Measurements from ENCODE around the gene APOE.
"Not testable (repeated sequence)": the region's sequence is repeated elsewhere in the genome, so short reads cannot be mapped to it uniquely, and the experiment has no call there.

Gene APOE

GRCh38 chr19:44926245-44927077 is 20.9 kb downstream of the APOE start:
- H2BK15ac ChIP-seq (ENCODE audit: low read length); H3K9ac ChIP-seq (ENCODE audit: low read depth, low read length, poor library complexity); H3K27ac ChIP-seq (replicated peaks; ENCODE audit: low read length); H2BK120ac ChIP-seq (ENCODE audit: low read depth, low read length); H3K4ac ChIP-seq (ENCODE audit: low read length); H3K4me3 ChIP-seq (ENCODE audit: low read length in 2 of 2); H2BK12ac ChIP-seq (ENCODE audit: low read length); H2AK5ac ChIP-seq (ENCODE audit: low read depth, low read length); H3K14ac ChIP-seq (ENCODE audit: low read length); H3K36me3 ChIP-seq (replicated peaks in 1 of 2; ENCODE audit: control insufficient read depth in 2 of 2, insufficient read depth in 2 of 2, low read length in 2 of 2); DNase-seq (ENCODE audit: low spot score); H3K23ac ChIP-seq (ENCODE audit: low read depth, low read length, poor library complexity); H4K8ac ChIP-seq (ENCODE audit: low read depth, low read length); H4K91ac ChIP-seq (ENCODE audit: low read depth, low read length, poor library complexity); H3K4me1 ChIP-seq (ENCODE audit: control insufficient read depth in 2 of 2, insufficient read depth in 1 of 2, low read depth in 1 of 2, low read length in 2 of 2); H3K79me1 ChIP-seq (ENCODE audit: low read depth, low read length); H3K4me2 ChIP-seq (ENCODE audit: insufficient read depth, low read length, poor library complexity, severe bottlenecking); H3K9me3 ChIP-seq (replicated peaks in 1 of 2; ENCODE audit: control insufficient read depth in 2 of 2, insufficient read depth in 1 of 2, low read depth in 1 of 2, low read length in 2 of 2); H2BK5ac ChIP-seq (ENCODE audit: low read length); H3K27me3 ChIP-seq (ENCODE audit: control insufficient read depth in 3 of 3, insufficient read depth in 3 of 3, low read depth in 1 of 3, low read length in 3 of 3): not testable (repeated sequence)
- H2AFZ ChIP-seq (ENCODE audit: low read length) = peak overlapping the region; percentile 80
- H3K18ac ChIP-seq (ENCODE audit: low read length) = peak overlapping the region; percentile 78
- no CpG with 5 or more reads among the region's 19 CpGs for WGBS, 2 donors (ENCODE audit: extremely low coverage in 2 of 2, insufficient read length in 2 of 2, insufficient replicate concordance in 1 of 2)

GRCh38 chr19:44927746-44928145 is 22.1 kb downstream of the APOE start:
- Histone ChIP-seq H3K14ac (ENCODE audit: low read length) (no peak overlapping the region), H2BK15ac (ENCODE audit: low read length) (no peak overlapping the region), H3K27me3 (ENCODE audit: control insufficient read depth in 3 of 3, insufficient read depth in 3 of 3, low read depth in 1 of 3, low read length in 3 of 3) (no peaks in the 10 kb centered on the region), H3K27ac (replicated peaks; ENCODE audit: low read length) (no peak overlapping the region), H2AK5ac (ENCODE audit: low read depth, low read length) (no peak overlapping the region), H3K4me3 (ENCODE audit: low read length in 2 of 2) (no peak overlapping the region), H3K4ac (ENCODE audit: low read length) (no peak overlapping the region), H3K9ac (ENCODE audit: low read depth, low read length, poor library complexity) (no peak overlapping the region), H4K91ac (ENCODE audit: low read depth, low read length, poor library complexity) (no peak overlapping the region), H2BK12ac (ENCODE audit: low read length) (no peak overlapping the region), H3K23ac (ENCODE audit: low read depth, low read length, poor library complexity) (no peak overlapping the region), H3K4me2 (ENCODE audit: insufficient read depth, low read length, poor library complexity, severe bottlenecking) (no peak overlapping the region), H2BK120ac (ENCODE audit: low read depth, low read length) (no peak overlapping the region), H3K4me1 (ENCODE audit: control insufficient read depth in 2 of 2, insufficient read depth in 1 of 2, low read depth in 1 of 2, low read length in 2 of 2) (peaks cover 2% of the 10 kb centered on the region in 2 donors), H2BK5ac (ENCODE audit: low read length) (no peak overlapping the region), H3K18ac (ENCODE audit: low read length) (no peak overlapping the region), H3K9me3 (replicated peaks in 1 of 2; ENCODE audit: control insufficient read depth in 2 of 2, insufficient read depth in 1 of 2, low read depth in 1 of 2, low read length in 2 of 2) (no peaks in the 10 kb centered on the region), H4K8ac (ENCODE audit: low read depth, low read length) (no peak overlapping the region), H3K36me3 (replicated peaks in 1 of 2; ENCODE audit: control insufficient read depth in 2 of 2, insufficient read depth in 2 of 2, low read length in 2 of 2) (no peaks in the 10 kb centered on the region), H3K79me1 (ENCODE audit: low read depth, low read length) (peaks cover 2% of the 10 kb centered on the region), H2AFZ (ENCODE audit: low read length) (peak overlapping the region; percentile 80)
- DNase-seq (ENCODE audit: low spot score) = no peak
- WGBS, 2 donors (ENCODE audit: extremely low coverage in 2 of 2, insufficient read length in 2 of 2, insufficient replicate concordance in 1 of 2) = no CpG with 5 or more reads among the region's 5 CpGs

GRCh38 chr19:44930088-44930487 is 24.5 kb downstream of the APOE start:
- Histone ChIP-seq H3K4me2 (ENCODE audit: insufficient read depth, low read length, poor library complexity, severe bottlenecking) (no peak overlapping the region), H3K79me1 (ENCODE audit: low read depth, low read length) (no peaks in the 10 kb centered on the region), H2BK120ac (ENCODE audit: low read depth, low read length) (no peak overlapping the region), H2BK5ac (ENCODE audit: low read length) (no peak overlapping the region), H4K8ac (ENCODE audit: low read depth, low read length) (no peak overlapping the region), H3K9me3 (replicated peaks in 1 of 2; ENCODE audit: control insufficient read depth in 2 of 2, insufficient read depth in 1 of 2, low read depth in 1 of 2, low read length in 2 of 2) (no peaks in the 10 kb centered on the region), H3K23ac (ENCODE audit: low read depth, low read length, poor library complexity) (no peak overlapping the region), H3K9ac (ENCODE audit: low read depth, low read length, poor library complexity) (no peak overlapping the region), H3K4ac (ENCODE audit: low read length) (no peak overlapping the region), H4K91ac (ENCODE audit: low read depth, low read length, poor library complexity) (no peak overlapping the region), H3K14ac (ENCODE audit: low read length) (no peak overlapping the region), H3K27me3 (ENCODE audit: control insufficient read depth in 3 of 3, insufficient read depth in 3 of 3, low read depth in 1 of 3, low read length in 3 of 3) (no peaks in the 10 kb centered on the region), H3K27ac (replicated peaks; ENCODE audit: low read length) (no peak overlapping the region), H3K4me1 (ENCODE audit: control insufficient read depth in 2 of 2, insufficient read depth in 1 of 2, low read depth in 1 of 2, low read length in 2 of 2) (peaks cover 0 to 2% of the 10 kb centered on the region in 2 donors), H2BK12ac (ENCODE audit: low read length) (no peak overlapping the region), H3K36me3 (replicated peaks in 1 of 2; ENCODE audit: control insufficient read depth in 2 of 2, insufficient read depth in 2 of 2, low read length in 2 of 2) (no peaks in the 10 kb centered on the region), H3K4me3 (ENCODE audit: low read length in 2 of 2) (no peak overlapping the region), H2AFZ (ENCODE audit: low read length) (no peak overlapping the region), H3K18ac (ENCODE audit: low read length) (peak overlapping the region; percentile 64), H2BK15ac (ENCODE audit: low read length) (no peak overlapping the region), H2AK5ac (ENCODE audit: low read depth, low read length) (peak overlapping the region; percentile 81)
- DNase-seq (ENCODE audit: low spot score) = no peak
- WGBS, 2 donors (ENCODE audit: extremely low coverage in 2 of 2, insufficient read length in 2 of 2, insufficient replicate concordance in 1 of 2) = no CpG with 5 or more reads among the region's 7 CpGs

- Histone ChIP-seq H3K4ac (ENCODE audit: low read length) (no peak overlapping the region), H3K27me3 (ENCODE audit: control insufficient read depth in 3 of 3, insufficient read depth in 3 of 3, low read depth in 1 of 3, low read length in 3 of 3) (no peaks in the 10 kb centered on the region), H4K91ac (ENCODE audit: low read depth, low read length, poor library complexity) (no peak overlapping the region), H2BK12ac (ENCODE audit: low read length) (no peak overlapping the region), H3K14ac (ENCODE audit: low read length) (no peak overlapping the region), H3K4me1 (ENCODE audit: control insufficient read depth in 2 of 2, insufficient read depth in 1 of 2, low read depth in 1 of 2, low read length in 2 of 2) (peaks cover 0 to 4% of the 10 kb centered on the region in 2 donors), H2BK15ac (ENCODE audit: low read length) (no peak overlapping the region), H3K4me3 (ENCODE audit: low read length in 2 of 2) (no peak overlapping the region), H3K23ac (ENCODE audit: low read depth, low read length, poor library complexity) (no peak overlapping the region), H2BK120ac (ENCODE audit: low read depth, low read length) (no peak overlapping the region), H4K8ac (ENCODE audit: low read depth, low read length) (no peak overlapping the region), H3K36me3 (replicated peaks in 1 of 2; ENCODE audit: control insufficient read depth in 2 of 2, insufficient read depth in 2 of 2, low read length in 2 of 2) (no peaks in the 10 kb centered on the region), H2AK5ac (ENCODE audit: low read depth, low read length) (no peak overlapping the region), H3K9me3 (replicated peaks in 1 of 2; ENCODE audit: control insufficient read depth in 2 of 2, insufficient read depth in 1 of 2, low read depth in 1 of 2, low read length in 2 of 2) (no peaks in the 10 kb centered on the region), H2BK5ac (ENCODE audit: low read length) (no peak overlapping the region), H3K27ac (replicated peaks; ENCODE audit: low read length) (no peak overlapping the region), H3K9ac (ENCODE audit: low read depth, low read length, poor library complexity) (no peak overlapping the region), H3K18ac (ENCODE audit: low read length) (no peak overlapping the region), H2AFZ (ENCODE audit: low read length) (no peak overlapping the region), H3K79me1 (ENCODE audit: low read depth, low read length) (no peaks in the 10 kb centered on the region), H3K4me2 (ENCODE audit: insufficient read depth, low read length, poor library complexity, severe bottlenecking) (no peak overlapping the region)
- WGBS, 2 donors (ENCODE audit: extremely low coverage in 2 of 2, insufficient read length in 2 of 2, insufficient replicate concordance in 1 of 2) = no CpG with 5 or more reads among the region's 4 CpGs
- DNase-seq (ENCODE audit: low spot score) = no peak
Measured at GRCh38 chr19:44931541-44931940, 25.9 kb downstream of the APOE start.

All from neuronal stem cell (in vitro differentiated cells).